ENCODE measurements around the gene DLX1.
"Not testable (repeated sequence)": the region's sequence is repeated elsewhere in the genome, so short reads cannot be mapped to it uniquely, and the experiment has no call there.

DLX1 gene

DNA sequence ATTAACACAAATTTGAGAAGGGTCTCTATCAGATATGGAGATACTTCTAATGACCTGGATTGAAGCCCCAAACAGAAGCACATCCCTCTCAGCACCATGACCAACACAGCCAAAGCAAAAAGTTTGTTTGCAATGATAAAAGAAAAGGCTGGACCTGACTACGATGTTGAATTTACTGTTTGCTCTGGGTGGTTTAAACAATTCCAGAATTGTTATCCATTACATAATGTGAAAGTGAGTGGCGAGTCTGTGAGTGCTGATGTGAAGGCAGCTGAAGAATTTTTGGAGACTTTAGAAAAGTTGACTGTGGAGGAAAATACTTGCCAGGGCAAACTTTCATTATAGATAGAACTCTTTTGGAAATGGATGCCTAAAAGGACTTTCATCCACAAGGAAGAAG lies 34.8 kb downstream of the DLX1 start:
- DNase-seq, result no peak

DNA sequence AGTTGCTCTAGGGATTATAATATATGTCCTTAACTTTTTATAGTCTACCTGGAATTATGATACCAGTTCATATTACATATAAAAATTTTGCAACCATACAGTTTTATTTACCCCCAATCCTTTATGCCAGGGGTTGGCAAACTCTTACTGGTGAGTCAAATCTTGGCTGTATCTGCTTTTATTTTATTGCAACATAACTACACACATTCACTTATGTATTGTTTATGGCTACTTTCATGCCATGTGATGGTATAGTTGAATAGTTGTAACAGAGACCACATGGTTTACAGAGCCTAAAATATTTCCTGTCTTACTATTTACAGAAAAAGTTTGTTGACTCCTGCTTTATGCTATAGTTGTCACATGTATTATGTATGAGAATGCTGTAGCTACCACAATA lies 43.2 kb downstream of the DLX1 start:
- no peak for DNase-seq

DNA sequence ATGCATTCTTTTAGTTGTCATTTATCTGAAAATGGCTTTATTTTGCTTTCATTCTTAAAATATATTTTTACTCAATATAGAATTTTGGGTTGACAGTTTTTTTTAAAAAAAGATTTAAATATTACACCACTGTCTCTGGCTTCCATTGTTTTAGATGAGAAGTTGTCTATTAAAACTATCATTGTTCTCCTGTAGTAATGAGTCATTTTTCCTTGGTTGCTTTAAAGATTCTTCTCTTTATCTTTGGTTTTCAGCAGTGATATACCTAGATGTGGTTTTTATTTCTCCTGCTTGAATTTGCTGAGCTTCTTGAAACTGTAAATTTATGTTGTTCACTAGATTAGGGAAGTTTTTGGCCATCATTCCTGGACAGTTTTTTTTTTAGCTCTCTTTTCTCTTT lies 44.1 kb downstream of the DLX1 start:
- DNase-seq, result no peak

DNA sequence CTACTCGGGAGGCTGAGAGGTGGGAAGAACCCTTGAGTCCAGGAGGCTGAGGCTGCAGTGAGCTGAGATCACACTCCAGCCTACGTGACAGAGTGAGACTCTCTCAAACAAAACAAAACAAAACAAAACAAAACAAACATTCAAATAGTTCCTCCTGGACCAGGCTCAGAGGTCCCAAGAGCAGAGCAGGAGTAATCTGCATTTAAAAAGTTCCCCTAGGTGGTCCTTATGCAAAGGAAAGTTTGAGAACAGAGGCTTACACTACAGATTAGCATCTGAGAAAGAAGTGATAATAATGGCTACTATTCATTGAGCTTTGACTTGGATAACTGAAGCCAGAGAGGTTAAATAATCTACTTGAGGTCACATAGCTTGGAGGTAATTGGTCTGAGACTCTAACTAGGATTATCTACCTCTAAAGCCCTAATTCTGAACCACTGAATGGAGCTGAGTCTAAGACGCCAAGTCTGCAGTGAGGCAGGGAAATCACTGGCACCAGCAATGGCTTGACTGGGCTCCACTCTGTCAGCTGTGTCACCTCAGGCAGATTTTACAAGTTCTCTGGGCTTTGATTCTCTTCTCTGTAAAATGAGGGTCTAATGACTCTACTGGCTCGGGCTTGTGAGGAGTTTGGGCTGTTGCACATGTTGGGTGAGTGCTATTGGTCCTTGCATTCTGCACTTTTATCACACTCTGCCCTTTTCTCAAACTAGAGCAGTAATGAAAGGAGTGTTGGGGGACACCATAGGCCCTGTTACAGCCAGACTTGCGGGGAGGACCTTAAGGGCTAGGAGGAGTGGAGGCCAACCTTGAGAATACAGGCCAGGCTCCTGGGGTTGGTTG lies 46.6 kb downstream of the DLX1 start:
- no peak for DNase-seq

DNA sequence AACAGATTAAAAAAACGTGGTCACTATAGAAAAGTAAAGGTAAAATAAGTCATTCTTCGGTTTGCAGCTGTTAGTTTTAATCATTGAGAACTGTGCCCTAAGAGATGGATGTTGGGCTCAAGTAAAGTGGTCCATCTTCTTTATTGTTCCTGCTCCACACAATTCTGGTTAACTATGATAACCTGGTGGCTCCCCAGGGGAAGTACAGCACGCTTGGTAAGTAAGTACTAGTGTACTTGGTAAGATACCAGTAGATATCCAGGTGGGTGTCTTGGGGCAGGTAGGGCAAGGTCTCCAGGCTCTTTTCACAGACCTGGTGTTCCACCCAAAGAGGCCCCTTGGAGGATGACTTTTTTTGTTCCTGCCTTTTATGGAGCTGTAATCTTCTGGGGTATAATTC lies 49.0 kb downstream of the DLX1 start:
- no peak for DNase-seq

DNA sequence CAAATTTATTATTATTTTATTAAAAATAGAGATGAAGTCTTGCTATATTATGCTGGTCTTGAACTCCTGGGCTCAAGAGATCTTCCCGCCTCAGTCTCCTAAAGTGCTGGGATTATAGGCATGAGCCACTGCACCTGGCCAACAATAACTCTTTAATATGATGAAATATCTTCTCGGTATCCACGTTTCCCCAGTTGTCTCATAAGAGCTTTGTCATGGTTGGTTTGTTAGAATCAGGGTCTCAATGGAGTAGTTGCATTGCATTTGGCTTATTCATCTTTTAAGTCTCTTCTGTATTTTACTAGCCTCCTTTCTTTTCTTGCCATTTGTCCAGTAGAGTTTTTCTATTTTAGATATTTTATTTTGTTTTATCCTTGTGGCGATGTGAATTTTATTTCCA lies 50.1 kb downstream of the DLX1 start:
- DNase-seq, result no peak

DNA sequence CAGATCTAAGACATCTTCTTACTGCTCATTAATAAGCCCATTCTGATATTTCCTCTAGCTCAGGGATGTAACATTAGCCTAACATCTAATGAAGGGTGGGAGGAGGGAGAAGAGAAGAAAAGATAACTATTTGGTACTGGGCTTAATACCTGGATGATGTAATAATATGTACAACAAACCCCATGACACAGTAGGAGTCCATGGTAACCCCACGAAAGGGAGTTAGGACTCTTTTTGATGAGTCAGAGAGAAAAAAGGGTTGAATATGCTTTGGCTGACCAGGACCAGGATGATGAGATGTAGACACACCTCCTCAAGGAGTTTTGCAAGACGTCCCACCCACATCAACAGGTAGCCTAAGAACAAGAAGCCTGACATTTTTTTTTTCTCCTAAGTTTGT lies 51.8 kb downstream of the DLX1 start:
- no peak for DNase-seq

DNA sequence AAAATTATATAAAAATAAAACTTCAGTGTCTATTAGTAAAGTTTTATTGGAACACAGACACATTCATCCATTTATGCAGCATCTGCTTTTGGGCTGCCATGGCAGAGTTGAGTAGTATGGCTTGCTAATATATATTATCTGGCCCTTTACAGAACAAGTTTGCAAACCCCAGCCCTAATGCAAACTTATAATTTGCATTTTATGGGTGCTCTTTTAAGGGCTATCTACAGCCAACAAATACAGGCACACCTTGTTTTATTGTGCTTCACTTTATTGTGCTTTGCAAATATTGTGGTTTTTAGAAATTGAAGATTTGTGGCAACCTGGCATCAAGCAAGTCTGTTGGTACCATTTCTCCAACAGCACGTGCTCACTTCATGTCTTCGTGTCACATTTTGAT lies 52.6 kb downstream of the DLX1 start:
- no peak for DNase-seq

DNA sequence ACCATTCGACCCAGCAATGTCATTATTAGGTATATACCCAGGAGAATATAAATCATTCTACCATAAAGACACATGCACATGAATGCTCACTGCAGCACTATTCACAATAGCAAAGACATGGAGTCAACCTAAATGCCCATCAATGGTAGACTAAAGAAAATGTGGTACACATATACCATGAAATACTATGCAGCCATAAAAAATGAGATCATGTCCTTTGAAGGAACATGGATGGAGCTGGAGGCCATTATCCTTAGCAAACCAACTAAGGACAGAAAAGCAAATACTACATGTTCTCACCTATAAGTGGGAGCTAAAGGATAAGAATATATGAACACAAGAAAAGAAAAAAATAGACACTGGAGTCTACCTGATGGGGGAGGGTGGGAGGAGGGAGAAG lies 53.4 kb downstream of the DLX1 start:
- not testable (repeated sequence) for DNase-seq

All from stimulated activated naive CD4-positive, alpha-beta T cell (primary cell).